Activated CD8-positive, alpha-beta memory T cell treated with anti-CD3 and anti-CD28 coated beads, Interleukin-2, amount 50 U/mL, for 4 hours (primary cell): Measurements from ENCODE around the gene SH3TC1.

Experiments used
- DNase-seq: peaks from one replicate; pipeline ENCODE4 v3.0.0-alpha.2; 2020

The SH3TC1 gene

DNA sequence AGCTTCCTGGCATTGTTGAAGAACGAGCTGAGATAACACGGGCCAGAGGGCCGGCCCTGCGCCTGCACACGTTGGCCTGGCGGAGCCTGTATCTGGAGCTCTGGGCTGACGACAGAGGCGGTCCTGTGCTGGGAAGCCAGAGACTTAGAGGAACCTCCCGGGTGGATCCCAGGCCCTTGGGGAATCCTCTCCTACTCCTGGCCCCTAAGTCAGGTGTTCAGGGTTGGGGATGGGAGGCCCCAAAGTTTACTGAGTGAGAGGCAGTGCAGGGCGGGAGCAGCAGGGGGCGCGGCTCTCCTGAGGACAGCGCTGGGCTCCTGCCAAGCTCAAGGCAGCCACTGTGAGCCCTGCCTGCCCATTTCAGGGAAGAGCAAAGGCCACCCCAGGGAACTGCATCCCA is 68.0 kb downstream of the SH3TC1 start:
- DNase-seq: no peak

- DNase-seq: no peak
Measured at GRCh38 chr4:8268211-8268610, 69.1 kb downstream of the SH3TC1 start.

GRCh38 chr4:8268901-8269534 is 69.9 kb downstream of the SH3TC1 start:
- DNase-seq: no peak

DNA sequence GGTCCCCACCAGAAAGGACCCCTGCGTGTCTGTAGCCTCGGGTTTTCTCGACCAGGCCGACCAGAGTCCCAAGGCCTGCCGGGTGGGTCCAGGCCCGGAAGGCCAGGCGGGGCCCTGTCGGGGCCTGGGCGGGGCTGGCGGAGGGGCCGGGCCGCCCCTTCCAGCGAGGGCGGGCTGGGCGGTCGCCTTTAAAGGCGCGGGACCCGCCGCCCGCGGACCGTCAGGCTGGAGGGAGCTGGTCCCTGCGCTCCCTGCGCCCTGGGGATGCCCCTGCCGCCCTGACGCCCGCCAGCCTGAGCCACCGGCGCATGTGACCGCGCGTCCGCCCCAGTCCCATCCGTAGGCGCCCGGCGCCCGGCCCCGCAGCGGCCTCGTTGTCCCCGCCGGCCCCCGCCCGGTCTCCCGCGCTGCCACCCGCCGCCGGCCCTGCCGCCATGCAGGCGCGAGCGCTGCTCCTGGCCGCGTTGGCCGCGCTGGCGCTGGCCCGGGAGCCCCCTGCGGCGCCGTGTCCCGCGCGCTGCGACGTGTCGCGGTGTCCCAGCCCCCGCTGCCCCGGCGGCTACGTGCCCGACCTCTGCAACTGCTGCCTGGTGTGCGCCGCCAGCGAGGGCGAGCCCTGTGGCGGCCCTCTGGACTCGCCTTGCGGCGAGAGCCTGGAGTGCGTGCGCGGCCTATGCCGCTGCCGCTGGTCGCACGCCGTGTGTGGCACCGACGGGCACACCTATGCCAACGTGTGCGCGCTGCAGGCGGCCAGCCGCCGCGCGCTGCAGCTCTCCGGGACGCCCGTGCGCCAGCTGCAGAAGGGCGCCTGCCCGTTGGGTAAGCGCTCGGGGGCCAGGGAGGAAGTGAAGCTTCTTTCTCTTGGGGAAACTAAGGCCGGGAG is 70.7 kb downstream of the SH3TC1 start, which contains the start of gene HTRA3:
HTRA3 (plus strand) TSS at position 220 of the 883 bp plus-strand sequence; CDS start at position 435, 215 bp downstream.
- no peak for DNase-seq

DNA sequence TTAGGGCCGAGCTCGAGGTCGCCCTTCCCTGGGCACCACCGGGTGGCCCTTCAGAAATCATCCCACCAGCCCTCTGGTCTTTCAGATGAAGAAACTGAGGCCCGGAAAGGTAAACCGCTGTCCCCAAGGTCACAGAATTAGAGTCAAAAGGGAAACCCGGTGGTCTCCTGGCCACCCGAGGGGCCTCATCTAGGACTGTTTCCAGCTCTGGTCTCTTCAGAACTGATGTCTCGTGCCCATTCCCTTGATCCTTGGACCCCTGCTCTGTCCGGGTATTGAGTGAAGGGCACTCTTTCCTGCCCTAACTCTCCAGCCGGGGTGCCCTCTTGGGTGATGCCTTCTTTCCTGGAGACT is 71.3 kb downstream of the SH3TC1 start:
- DNase-seq: no peak

DNA sequence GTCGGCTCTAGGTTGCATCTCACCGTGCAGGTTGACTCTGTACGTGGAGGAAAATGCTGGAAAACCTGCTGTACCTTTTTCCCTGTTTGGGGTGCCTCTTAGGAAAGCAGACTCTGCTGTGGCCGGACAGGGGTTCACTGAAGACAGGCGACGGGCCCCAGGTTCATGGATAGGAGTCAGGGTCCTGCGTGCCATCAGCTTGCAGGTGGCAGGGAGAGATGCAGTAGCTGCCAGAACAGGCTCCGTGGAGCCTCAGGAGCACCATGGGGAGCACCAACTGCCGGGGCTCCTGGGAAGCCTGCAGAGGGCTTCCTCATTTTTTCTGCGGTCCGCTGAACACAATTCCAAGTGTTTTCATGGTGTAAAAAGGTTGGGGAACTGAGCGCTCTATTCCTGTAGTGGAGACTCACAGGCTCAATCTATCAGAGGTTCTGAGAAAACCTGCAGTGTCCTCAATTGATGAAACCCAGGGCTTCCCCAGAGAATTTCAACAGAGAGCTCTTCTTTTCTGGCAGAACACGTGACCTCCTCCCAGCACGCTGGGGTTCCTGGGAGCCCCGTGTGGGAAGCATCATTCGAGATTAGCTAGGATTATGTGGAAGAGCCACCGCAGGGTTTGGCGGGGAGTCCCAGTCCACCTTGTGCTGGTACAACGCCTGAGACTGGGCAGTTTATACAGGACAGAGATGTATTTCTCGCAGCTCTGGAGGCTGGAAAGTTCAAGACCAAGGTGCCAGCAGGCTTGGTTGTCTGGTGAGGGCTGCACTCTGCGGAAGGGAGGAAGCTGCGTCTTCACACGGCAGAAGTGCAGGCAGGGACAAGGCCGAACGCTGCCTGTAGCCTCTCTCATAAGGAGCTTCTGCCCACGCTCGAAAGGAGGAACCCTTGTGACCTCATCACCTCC is 72.1 kb downstream of the SH3TC1 start:
- no peak for DNase-seq

DNA sequence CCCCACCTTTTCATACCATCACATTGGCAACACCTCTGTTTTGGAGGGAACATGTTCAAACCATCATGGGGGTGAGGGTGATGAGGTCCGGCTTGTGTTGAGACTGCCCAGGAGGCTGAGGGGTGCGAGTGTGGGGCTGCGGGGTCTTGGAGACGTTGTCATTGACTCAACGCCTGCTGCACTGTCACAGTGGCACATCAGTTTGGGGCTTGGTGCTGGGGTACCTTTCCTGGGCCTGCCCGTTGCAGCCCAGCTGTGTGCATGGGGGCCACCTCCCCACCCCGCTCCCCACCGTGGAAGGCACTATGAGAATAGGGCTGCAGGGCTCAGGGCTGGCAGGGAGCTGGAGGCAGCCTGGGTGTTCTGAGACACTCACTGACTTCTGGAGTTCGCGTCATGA is 72.7 kb downstream of the SH3TC1 start:
- DNase-seq: no peak

GRCh38 chr4:8272472-8273428 is 73.7 kb downstream of the SH3TC1 start:
- DNase-seq: no peak

DNA sequence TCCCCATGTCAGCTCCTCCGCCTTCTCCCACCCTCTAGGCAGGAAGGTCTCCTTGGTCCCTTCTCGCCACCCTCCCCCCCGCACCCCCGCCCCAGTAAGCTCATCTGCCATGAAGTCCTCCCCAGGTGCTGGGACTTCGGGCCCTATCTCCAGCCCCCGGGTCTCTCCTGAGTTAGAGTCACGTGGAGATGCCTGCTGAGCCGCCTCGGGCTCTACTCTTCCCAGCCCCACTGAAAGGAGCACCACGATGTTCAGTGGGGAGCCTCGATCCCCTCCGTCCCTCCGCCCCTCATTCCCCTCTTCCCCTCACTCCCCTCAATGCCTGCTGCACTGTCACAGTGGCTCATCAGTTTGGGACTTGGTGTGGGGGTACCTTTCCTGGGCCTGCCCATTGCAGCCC is 74.4 kb downstream of the SH3TC1 start:
- DNase-seq: no peak

GRCh38 chr4:8274066-8274652 is 75.1 kb downstream of the SH3TC1 start:
- no peak for DNase-seq

- no peak for DNase-seq
Measured at GRCh38 chr4:8274765-8275547, 75.9 kb downstream of the SH3TC1 start.

GRCh38 chr4:8275548-8275910 is 76.4 kb downstream of the SH3TC1 start:
- DNase-seq: no peak

DNA sequence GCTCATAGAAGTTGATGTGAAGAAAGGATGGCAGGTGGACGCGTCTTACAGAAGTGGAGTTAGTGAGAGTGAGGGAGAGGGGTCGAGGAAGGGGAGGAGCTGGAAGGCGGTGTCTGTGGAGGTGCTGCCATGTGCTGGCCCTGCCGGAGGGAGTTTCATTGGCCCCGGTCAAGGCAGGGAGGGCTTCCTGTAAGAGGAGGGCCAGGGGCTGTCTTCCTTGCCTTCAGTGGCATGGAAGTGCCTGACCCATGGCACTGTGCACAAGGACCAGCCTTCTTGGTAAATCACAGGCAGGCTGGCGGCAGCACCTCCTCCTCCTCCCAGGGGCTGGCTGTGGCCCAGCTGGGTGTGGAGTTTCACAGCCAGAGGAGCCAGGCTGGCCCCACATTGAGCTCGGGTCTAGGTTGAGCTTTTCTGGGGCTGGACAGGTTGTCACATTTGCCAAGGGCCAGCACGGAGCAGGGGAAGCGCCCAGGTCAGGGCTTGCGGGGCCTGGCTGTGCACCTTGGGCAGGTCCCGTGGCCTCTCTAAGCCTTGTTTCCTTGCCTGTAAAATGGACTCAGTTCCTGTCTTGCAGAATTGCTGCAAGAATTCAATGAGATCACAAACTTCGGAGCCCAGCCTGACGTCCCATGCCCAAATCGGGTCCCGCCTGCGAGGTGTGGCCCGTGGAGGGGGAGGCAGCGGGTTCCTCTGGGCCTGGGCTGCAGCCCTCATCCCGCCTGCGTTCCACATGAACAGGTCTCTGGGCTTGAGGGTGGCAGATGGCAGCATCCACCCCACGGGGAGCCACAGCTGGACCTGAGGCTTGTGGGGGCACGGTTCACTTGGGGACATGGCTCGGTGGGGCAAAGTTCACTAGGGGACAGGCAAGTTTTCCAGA is 77.5 kb downstream of the SH3TC1 start:
- no peak for DNase-seq

GRCh38 chr4:8277356-8278008 is 78.4 kb downstream of the SH3TC1 start:
- DNase-seq: no peak

- DNase-seq: no peak
Measured at GRCh38 chr4:8278009-8278395, 78.9 kb downstream of the SH3TC1 start.

DNA sequence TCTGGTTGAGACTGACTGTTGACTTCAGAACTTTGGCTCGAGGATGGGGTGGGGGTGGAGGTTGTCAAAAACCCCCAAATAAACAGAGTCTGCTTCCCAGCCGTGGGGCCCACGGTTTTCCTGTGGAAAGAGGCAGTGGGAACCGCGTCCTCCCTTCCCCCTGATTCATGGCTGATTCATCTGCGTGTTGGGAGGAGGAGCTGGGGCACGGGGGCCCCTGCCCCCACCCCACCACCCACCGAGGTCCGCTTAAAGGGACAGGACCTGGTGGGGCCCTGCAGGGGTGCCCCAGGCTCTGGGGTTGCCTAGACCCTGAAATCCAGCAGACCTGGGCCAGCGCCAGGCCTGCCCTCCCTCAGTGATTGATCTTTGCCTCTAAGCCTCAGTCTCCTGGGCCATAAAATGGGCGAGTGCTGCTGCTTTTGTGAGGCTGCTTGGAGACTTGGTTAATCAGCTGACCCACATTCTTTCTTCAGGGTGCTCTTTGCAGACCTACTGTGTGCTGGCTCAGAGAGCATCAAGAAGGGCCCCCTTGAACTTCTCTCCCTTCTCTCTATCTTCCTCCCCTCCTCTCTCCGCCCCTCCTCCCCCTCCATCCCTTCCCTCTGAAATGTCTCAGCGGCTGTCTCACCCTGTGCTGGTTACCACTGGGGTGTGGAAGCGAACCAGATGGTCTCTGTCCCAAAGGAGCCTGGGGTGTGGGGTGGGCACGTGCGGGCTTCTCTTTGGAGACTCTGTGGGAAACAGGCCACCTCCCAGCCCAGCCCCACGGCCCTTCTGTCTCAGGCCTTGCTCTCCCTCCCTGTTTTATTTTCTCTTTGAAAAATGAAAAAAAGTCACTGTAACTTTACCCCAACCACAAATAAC is 79.6 kb downstream of the SH3TC1 start:
- DNase-seq: no peak

DNA sequence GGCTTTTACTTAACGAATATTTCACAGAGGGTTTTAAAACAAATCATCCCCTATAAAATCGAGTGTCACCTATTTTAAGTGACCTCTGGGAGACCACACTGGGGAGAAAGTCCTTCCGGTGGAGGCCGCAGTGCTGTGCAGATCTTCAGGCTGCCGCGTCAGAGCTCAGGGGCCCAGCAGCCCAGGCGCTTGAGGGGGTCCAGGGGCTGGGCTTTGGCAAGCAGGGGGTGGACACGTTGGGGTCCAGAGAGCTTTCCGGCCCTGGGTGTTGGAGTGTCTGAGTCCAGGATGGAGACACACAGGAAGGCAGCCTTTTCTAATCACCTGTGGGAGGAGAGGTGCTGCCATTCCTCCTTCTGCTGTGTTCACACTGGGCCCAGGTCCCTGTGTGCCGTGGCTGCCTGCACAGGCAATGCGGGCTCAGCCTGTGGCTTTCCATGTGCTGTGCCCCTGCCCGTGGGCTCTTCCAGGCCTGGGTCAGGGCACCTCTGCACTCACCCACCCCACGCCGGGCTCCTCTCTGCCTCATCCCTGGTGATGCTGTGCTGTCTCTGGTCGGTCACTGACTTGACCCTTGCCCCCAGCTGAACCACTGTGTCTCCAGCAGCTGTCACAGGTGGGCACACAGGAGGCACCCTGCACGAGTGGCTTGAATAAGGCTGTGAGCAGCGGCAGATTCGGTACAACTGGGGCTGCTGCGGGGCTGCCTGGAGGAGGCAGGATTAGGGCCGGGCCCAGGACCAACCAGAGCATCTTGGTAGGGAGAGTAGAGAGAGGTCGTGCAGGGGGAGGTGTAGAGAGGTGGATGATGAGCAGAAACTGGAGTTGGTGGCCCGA is 80.4 kb downstream of the SH3TC1 start:
- no peak for DNase-seq
